DND-41 (cell line): ENCODE measurements around the gene WDR4.

Experiments used
- EZH2 ChIP-seq: IDR thresholded peaks from 3 replicates; pipeline ENCODE4 v1.6.1; 2012; ENCODE audit warnings: borderline replicate concordance, low read depth, mild to moderate bottlenecking, moderate library complexity, low read length, inconsistent platforms; ENCODE audit not compliant: severe bottlenecking
- TF ChIP-seq, protein P1 (sequence below): IDR thresholded peaks from 2 replicates; pipeline ENCODE4 v1.5.1; 2012; ENCODE audit warnings: borderline replicate concordance, low read length, moderate library complexity, mild to moderate bottlenecking; ENCODE audit not compliant: poor library complexity, severe bottlenecking; ENCODE audit errors: extremely low read depth

DNA sequence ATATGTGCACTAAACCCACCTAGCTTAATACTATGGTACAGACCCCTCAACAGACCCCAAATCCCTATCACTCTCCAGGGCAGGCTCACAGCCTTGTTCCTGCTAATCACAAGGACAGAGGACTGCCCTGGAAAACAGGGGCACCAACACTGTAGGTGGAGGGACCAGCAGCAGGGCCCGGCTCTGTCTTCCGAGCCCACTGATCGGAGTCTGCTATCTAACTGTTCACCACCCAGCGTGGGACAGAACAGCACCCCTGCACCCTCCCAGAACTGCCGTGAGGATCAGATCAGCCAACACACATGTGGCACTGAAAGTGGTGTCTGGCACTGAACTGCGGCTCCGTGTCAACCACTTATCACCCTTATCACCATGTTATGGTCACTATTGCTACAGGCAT is 6.2 kb downstream of the WDR4 start:
- TF ChIP-seq, protein P1, sequence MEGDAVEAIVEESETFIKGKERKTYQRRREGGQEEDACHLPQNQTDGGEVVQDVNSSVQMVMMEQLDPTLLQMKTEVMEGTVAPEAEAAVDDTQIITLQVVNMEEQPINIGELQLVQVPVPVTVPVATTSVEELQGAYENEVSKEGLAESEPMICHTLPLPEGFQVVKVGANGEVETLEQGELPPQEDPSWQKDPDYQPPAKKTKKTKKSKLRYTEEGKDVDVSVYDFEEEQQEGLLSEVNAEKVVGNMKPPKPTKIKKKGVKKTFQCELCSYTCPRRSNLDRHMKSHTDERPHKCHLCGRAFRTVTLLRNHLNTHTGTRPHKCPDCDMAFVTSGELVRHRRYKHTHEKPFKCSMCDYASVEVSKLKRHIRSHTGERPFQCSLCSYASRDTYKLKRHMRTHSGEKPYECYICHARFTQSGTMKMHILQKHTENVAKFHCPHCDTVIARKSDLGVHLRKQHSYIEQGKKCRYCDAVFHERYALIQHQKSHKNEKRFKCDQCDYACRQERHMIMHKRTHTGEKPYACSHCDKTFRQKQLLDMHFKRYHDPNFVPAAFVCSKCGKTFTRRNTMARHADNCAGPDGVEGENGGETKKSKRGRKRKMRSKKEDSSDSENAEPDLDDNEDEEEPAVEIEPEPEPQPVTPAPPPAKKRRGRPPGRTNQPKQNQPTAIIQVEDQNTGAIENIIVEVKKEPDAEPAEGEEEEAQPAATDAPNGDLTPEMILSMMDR = no peak
- TF ChIP-seq EZH2 = no peak
